Endothelial cell of umbilical vein (primary cell): Measurements from ENCODE around the gene PRR5. TPM values are rescaled to one million over a fixed set of nuclear protein-coding genes. Genes with fewer than 3 reads are reported as not detected.

Experiments
- BruUV-seq: library from RNA; stranded (reverse); fragments of 400-500 nt; replicated peaks from 2 replicates; lab custom pipeline; 2021; lab: Mats Ljungman, UMichigan
- CTCF ChIA-PET: fragments of 300-600, 350-600 bp; sonication (Branson Sonifier 250); formaldehyde crosslinking; loops from one replicate; lab custom pipeline; 2021; ENCODE audit warnings: antibody characterized with exemption, inconsistent platforms; lab: Charles Lee
- POLR2A ChIA-PET: fragments of 300-600, 350-600 bp; sonication (Branson Sonifier 250); formaldehyde crosslinking; loops from one replicate; lab custom pipeline; 2021; ENCODE audit warnings: antibody characterized with exemption, inconsistent platforms; lab: Charles Lee
- DNase-seq: peaks from one replicate; pipeline ENCODE4 v3.0.0-alpha.2; 2011; ENCODE audit warnings: low read depth, low spot score
- FAIRE-seq: peaks from 2 replicates; lab custom pipeline; 2011; peaks lifted over from hg19 to GRCh38; lab: Jason Lieb, UNC
- H2AFZ ChIP-seq: 2 replicates; pipeline ENCODE4 v1.6.0; 2012; ENCODE audit warnings: low read depth, low read length, control low read depth, inconsistent platforms
- H3K27ac ChIP-seq: 2 replicates; pipeline ENCODE4 v1.5.1; 2011; ENCODE audit warnings: low read depth, mild to moderate bottlenecking, control low read depth, low read length, moderate library complexity; ENCODE audit not compliant: insufficient read depth
- H3K27me3 ChIP-seq, 2 experiments: 2 replicates each; pipeline versions ENCODE4 v1.6.0 to v1.6.1; 2011; ENCODE audit warnings: low read length in 2 of 2, mixed read lengths in 1 of 2; ENCODE audit not compliant: control insufficient read depth in 2 of 2, insufficient read depth in 2 of 2
- H3K36me3 ChIP-seq, 2 experiments: 2 replicates in 1 of 2; 3 replicates in 1 of 2; pipeline ENCODE4 v1.5.1; 2011; ENCODE audit warnings: low read length in 2 of 2, mild to moderate bottlenecking in 1 of 2, moderate library complexity in 1 of 2; ENCODE audit not compliant: control insufficient read depth in 2 of 2, insufficient read depth in 2 of 2; ENCODE audit errors: extremely low read depth in 1 of 2
- H3K4me1 ChIP-seq: 3 replicates; pipeline ENCODE4 v1.5.1; 2011; ENCODE audit warnings: mild to moderate bottlenecking, low read length; ENCODE audit not compliant: control insufficient read depth, insufficient read depth; ENCODE audit errors: extremely low read depth
- H3K4me2 ChIP-seq: 2 replicates; pipeline ENCODE4 v1.6.1; 2011; ENCODE audit warnings: low read length, control low read depth, mixed read lengths; ENCODE audit not compliant: insufficient read depth
- H3K4me3 ChIP-seq, 3 experiments: fragments of 200-600 bp in 1 of 3; sonication (generic), shearing (Covaris generic) in 1 of 3; replicated peaks in 1 of 3; 2 replicates each; pipeline ENCODE4 v1.5.1; 2011 to 2016; ENCODE audit warnings: control low read depth in 3 of 3, low read length in 3 of 3, mild to moderate bottlenecking in 2 of 3, inconsistent platforms in 1 of 3, low read depth in 1 of 3, moderate library complexity in 1 of 3; ENCODE audit not compliant: insufficient read depth in 1 of 3
- H3K79me2 ChIP-seq: 2 replicates; pipeline ENCODE4 v1.6.0; 2012; ENCODE audit warnings: low read length, inconsistent platforms; ENCODE audit not compliant: control insufficient read depth, insufficient read depth
- H3K9ac ChIP-seq: replicated peaks from 2 replicates; pipeline ENCODE3; 2011; ENCODE audit warnings: low read length, control low read depth; ENCODE audit not compliant: insufficient read depth; ENCODE audit errors: extremely low read depth
- H3K9me1 ChIP-seq: replicated peaks from 3 replicates; pipeline ENCODE4 v1.6.0; 2011; ENCODE audit warnings: mild to moderate bottlenecking, low read length; ENCODE audit not compliant: control insufficient read depth, insufficient read depth; ENCODE audit errors: extremely low read depth
- H3K9me3 ChIP-seq: replicated peaks from 2 replicates; pipeline ENCODE4 v1.5.1; 2012; ENCODE audit warnings: low read length, inconsistent platforms; ENCODE audit not compliant: control insufficient read depth, insufficient read depth
- H4K20me1 ChIP-seq: replicated peaks from 2 replicates; pipeline ENCODE3; 2011; ENCODE audit warnings: mild to moderate bottlenecking, low read length; ENCODE audit not compliant: control insufficient read depth, insufficient read depth; ENCODE audit errors: extremely low read depth
- CTCF ChIP-seq, 2 donors: IDR thresholded peaks; 1 replicate in 1 of 2; 2 replicates in 1 of 2; pipeline ENCODE4 v1.5.1; 2011; ENCODE audit warnings: low read length in 2 of 2, mild to moderate bottlenecking in 2 of 2, moderate library complexity in 2 of 2, control low read depth in 1 of 2, inconsistent platforms in 1 of 2, low read depth in 1 of 2; ENCODE audit not compliant: insufficient read depth in 1 of 2; ENCODE audit errors: extremely low read depth in 1 of 2
- EZH2 ChIP-seq: IDR thresholded peaks from 2 replicates; pipeline ENCODE4 v1.6.1; 2012; ENCODE audit warnings: borderline replicate concordance, low read depth, mild to moderate bottlenecking, moderate library complexity, low read length, inconsistent platforms; ENCODE audit not compliant: severe bottlenecking
- FOS ChIP-seq: IDR thresholded peaks from 2 replicates; pipeline ENCODE4 v1.6.1; 2011; ENCODE audit warnings: mild to moderate bottlenecking, low read length, moderate library complexity, borderline replicate concordance; ENCODE audit not compliant: insufficient read depth
- GATA2 ChIP-seq: IDR thresholded peaks from 2 replicates; pipeline ENCODE4 v1.7.0; 2011; ENCODE audit warnings: low read depth, mild to moderate bottlenecking, moderate library complexity, mixed read lengths, low read length; ENCODE audit not compliant: insufficient read length, insufficient read depth
- JUN ChIP-seq: IDR thresholded peaks from 2 replicates; pipeline ENCODE4 v1.6.1; 2011; ENCODE audit warnings: borderline replicate concordance, low read depth; ENCODE audit not compliant: insufficient read length, insufficient read depth
- MAX ChIP-seq: IDR thresholded peaks from 2 replicates; pipeline ENCODE4 v1.6.1; 2011; ENCODE audit not compliant: insufficient read depth, insufficient read length
- MYC ChIP-seq: IDR thresholded peaks from one replicate; pipeline ENCODE4 v1.6.1; 2011; ENCODE audit warnings: mild to moderate bottlenecking, low read depth, low read length
- POLR2A ChIP-seq: IDR thresholded peaks from 2 replicates; pipeline ENCODE4 v1.6.1; 2012; ENCODE audit warnings: low read depth, mild to moderate bottlenecking, control low read depth, low read length
- POLR2AphosphoS5 ChIP-seq: IDR thresholded peaks from 2 replicates; pipeline ENCODE4 v1.6.1; 2012; ENCODE audit warnings: low read depth, mild to moderate bottlenecking, control low read depth, low read length, moderate library complexity; ENCODE audit not compliant: insufficient read depth
- dilution Hi-C: fragments of 300-500 bp; cut with MboI; formaldehyde crosslinking; loops from one replicate; pipeline ENCODE4 v1.15.0; 2019; ENCODE audit warnings: low sequenced_read_pairs; ENCODE audit not compliant: extremely low pct_ligation_motif_present
- intact Hi-C: fragments of 100-400 bp; cut with micrococcal nuclease; formaldehyde crosslinking; loops from one replicate; pipeline ENCODE4 v1.10.0; 2022
- polyA plus RNA-seq, 4 experiments: library from polyadenylated mRNA; depleted of rRNA in 3 of 4; stranded (reverse) in 3 of 4; unstranded in 1 of 4; fragments of >200 nt; gene quantifications; 2 replicates each; pipeline versions ENCODE4 v1.2.1 to v1.2.3, GENCODE V29; 2011 to 2012; ENCODE audit warnings: missing spikeins in 1 of 4
- total RNA-seq: library from RNA; stranded (reverse); gene quantifications from 2 replicates; pipeline ENCODE4 v1.2.3, GENCODE V29; 2021

PRR5 gene
- total and polyA plus RNA-seq, 2 donors (not counting 3 experiments of a cell fraction or from before 2014, with no cell fraction given): 4.3 to 9.0 TPM

DNA sequence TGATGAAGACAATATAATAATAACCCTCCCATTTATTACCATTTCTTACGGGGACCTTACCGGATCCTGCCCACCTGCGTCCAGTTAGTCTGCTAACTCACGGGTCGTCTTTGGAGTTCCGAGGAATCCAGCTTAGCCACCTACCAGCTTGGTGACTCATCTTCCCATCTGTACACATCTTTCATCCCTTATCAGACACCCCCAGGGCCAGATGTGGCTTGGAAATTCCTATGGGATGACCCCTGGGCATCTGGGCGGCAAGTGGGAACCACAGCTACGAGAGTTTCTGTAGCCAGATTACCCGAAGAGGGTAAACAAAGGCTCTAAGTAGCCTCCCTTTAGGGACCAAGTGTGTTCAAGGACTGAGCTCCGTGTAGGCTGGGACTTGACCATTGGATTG is 12.8 kb upstream of the PRR5 start:
- Histone ChIP-seq H4K20me1 (no peaks in the 10 kb centered on the region), H3K27ac (no peak overlapping the region), H3K79me2 (no peaks in the 10 kb centered on the region), H3K9me1 (no peaks in the 10 kb centered on the region), H3K4me1 (peaks cover 7% of the 10 kb centered on the region), H3K4me2 (no peak overlapping the region), H3K9me3 (no peaks in the 10 kb centered on the region), H3K4me3 (no peak overlapping the region), H3K9ac (no peak overlapping the region), H3K27me3 (no peaks in the 10 kb centered on the region), H2AFZ (no peak overlapping the region), H3K36me3 (no peaks in the 10 kb centered on the region)
- intact Hi-C loops: loop anchor here (10.0 kb wide), 1 partner anchor 764 kb away; the partner anchor contains the start of gene PNPLA3
- no peak for TF ChIP-seq GATA2
- no peak for TF ChIP-seq CTCF (IDR thresholded peaks at IDR 0.05; ENCODE audit: extremely low read depth in 1 of 2, insufficient read depth in 1 of 2, low read depth in 1 of 2, low read length in 2 of 2)
- TF ChIP-seq FOS: no peak
- no peak for TF ChIP-seq POLR2AphosphoS5
- ChIA-PET CTCF (no interaction called here), POLR2A (no interaction called here)
- no TSS peak for BruUV-seq
- dilution Hi-C loops: no loop called here
- no peak for FAIRE-seq
- DNase-seq: no peak

GRCh38 chr22:44689915-44690524 is 12.0 kb upstream of the PRR5 start:
- no peak overlapping the region for H3K9ac ChIP-seq
- no peak overlapping the region for H3K4me2 ChIP-seq
- ChIA-PET CTCF (no interaction called here), POLR2A (no interaction called here)
- TF ChIP-seq JUN: no peak
- no peak for TF ChIP-seq MAX
- TF ChIP-seq EZH2: no peak
- TF ChIP-seq FOS: no peak
- TF ChIP-seq GATA2: no peak
- TF ChIP-seq POLR2A: no peak
- TF ChIP-seq MYC: no peak
- no peaks in the 10 kb centered on the region for H3K9me1 ChIP-seq
- no peaks in the 10 kb centered on the region for H3K79me2 ChIP-seq
- DNase-seq (no peak), FAIRE-seq (no peak)
- H3K27me3 ChIP-seq: no peaks in the 10 kb centered on the region
- H3K4me3 ChIP-seq: no peak overlapping the region
- peaks cover 3% of the 10 kb centered on the region for H3K4me1 ChIP-seq
- dilution Hi-C loops (no loop called here), intact Hi-C loops (loop anchor here (10.0 kb wide), 1 partner anchor 765 kb away; the partner anchor contains the start of gene PNPLA3)
- H4K20me1 ChIP-seq: no peaks in the 10 kb centered on the region
- H3K36me3 ChIP-seq: no peaks in the 10 kb centered on the region
- no TSS peak for BruUV-seq
- H3K27ac ChIP-seq: no peak overlapping the region
- no peak overlapping the region for H2AFZ ChIP-seq
- H3K9me3 ChIP-seq: no peaks in the 10 kb centered on the region
